ENCODE data around the gene PIGQ. TPM values are rescaled to one million over a fixed set of nuclear protein-coding genes. Genes with fewer than 3 reads are reported as not detected.

Gene PIGQ
- total and polyA plus RNA-seq, 9 donors = 4.3 to 47.7 (median 39.5) TPM

- Histone ChIP-seq H3K27ac (no peak overlapping the region), H3K4me3 (no peak overlapping the region), H3K27me3 (no peaks in the 10 kb centered on the region), H3K36me3 (no peaks in the 10 kb centered on the region), H3K9me3 (no peaks in the 10 kb centered on the region), H3K4me1 (ENCODE audit: insufficient read depth) (no peaks in the 10 kb centered on the region)
- no peak for DNase-seq
- WGBS, 3 donors = 82 to 85% (median 83%) methylated on average over 21 of the region's 21 CpGs
- TF ChIP-seq POLR2A (IDR thresholded peaks at IDR 0.05) = no peak
- TF ChIP-seq CTCF (IDR thresholded peaks at IDR 0.05) = no peak
- no peak for TF ChIP-seq EP300 (IDR thresholded peaks at IDR 0.05)
- intact Hi-C loops (cut with DNase I) = loop anchor here in 2 of 4 donors (5.0 kb wide), 2 partner anchors 60 to 80 kb away; partner anchors contain the start of gene MCRIP2 (in 1 of the 2)
Measured at GRCh38 chr16:582614-583331, 13.0 kb downstream of the PIGQ start.

GRCh38 chr16:583470-583814 is 13.7 kb downstream of the PIGQ start:
- H3K36me3 ChIP-seq = no peaks in the 10 kb centered on the region
- intact Hi-C loops (cut with DNase I) = loop anchor here in 2 of 4 donors (5.0 kb wide), 2 partner anchors 59 to 79 kb away; partner anchors contain the start of gene MCRIP2 (in 1 of the 2)

GRCh38 chr16:583815-584591 is 14.2 kb downstream of the PIGQ start:
- TF ChIP-seq CTCF (IDR thresholded peaks at IDR 0.05) (no peak), POLR2A (IDR thresholded peaks at IDR 0.05) (no peak), EP300 (IDR thresholded peaks at IDR 0.05) (no peak)
- Histone ChIP-seq H3K4me1 (ENCODE audit: insufficient read depth) (peaks cover 6% of the 10 kb centered on the region), H3K9me3 (no peaks in the 10 kb centered on the region), H3K27ac (no peak overlapping the region), H3K4me3 (no peak overlapping the region), H3K27me3 (no peaks in the 10 kb centered on the region), H3K36me3 (no peaks in the 10 kb centered on the region)
- intact Hi-C loops (cut with DNase I) = loop anchor here in 2 of 4 donors (5.0 kb wide), 2 partner anchors 58 to 78 kb away; partner anchors contain the start of gene MCRIP2 (in 1 of the 2)
- 20 to 44% (median 42%) methylated on average over 31 to 38 of the region's 38 CpGs for WGBS, 3 donors
- peak in 4 of 5 donors; percentile 30 to 56 (median 36) for DNase-seq

More at GRCh38 chr16:583470-583814, 13.7 kb downstream of the PIGQ start:
- peak in 1 of 5 donors; percentile 21 for DNase-seq
- Histone ChIP-seq H3K27ac (no peak overlapping the region), H3K27me3 (no peaks in the 10 kb centered on the region), H3K9me3 (no peaks in the 10 kb centered on the region), H3K4me3 (no peak overlapping the region), H3K4me1 (ENCODE audit: insufficient read depth) (peaks cover 6% of the 10 kb centered on the region)
- 49 to 56% (median 52%) methylated on average over 10 to 16 of the region's 16 CpGs for WGBS, 3 donors
- no peak for TF ChIP-seq CTCF (IDR thresholded peaks at IDR 0.05)
- no peak for TF ChIP-seq EP300 (IDR thresholded peaks at IDR 0.05)
- no peak for TF ChIP-seq POLR2A (IDR thresholded peaks at IDR 0.05)

GRCh38 chr16:585351-585750 is 15.6 kb downstream of the PIGQ start:
- Histone ChIP-seq H3K36me3 (no peaks in the 10 kb centered on the region), H3K4me3 (no peak overlapping the region), H3K27ac (no peak overlapping the region), H3K4me1 (ENCODE audit: insufficient read depth) (peaks cover 6% of the 10 kb centered on the region), H3K9me3 (no peaks in the 10 kb centered on the region), H3K27me3 (no peaks in the 10 kb centered on the region)
- WGBS, 3 donors = 6 to 17% (median 15%) methylated on average over 9 to 10 of the region's 10 CpGs
- peak in 4 of 5 donors; percentile 30 to 48 (median 38) for DNase-seq
- no peak for TF ChIP-seq POLR2A (IDR thresholded peaks at IDR 0.05)
- no peak for TF ChIP-seq EP300 (IDR thresholded peaks at IDR 0.05)
- TF ChIP-seq CTCF (IDR thresholded peaks at IDR 0.05) = no peak
- intact Hi-C loops (cut with DNase I) = loop anchor here in 1 of 4 donors (5.0 kb wide), 1 partner anchor 72 kb away; no protein-coding TSS in a partner anchor

All from ovary (tissue), 9 donors.